HG03066 (cell line): ENCODE data around the gene RGS3.
"Not testable (repeated sequence)": the region's sequence is repeated elsewhere in the genome, so short reads cannot be mapped to it uniquely, and the experiment has no call there.

Experiments used
- ATAC-seq: cut with Tn5 transposase; IDR thresholded peaks from one replicate; pipeline ENCODE4 v1.9.1; 2021; ENCODE audit warnings: low read depth; ENCODE audit not compliant: unreplicated experiment

The RGS3 gene

GRCh38 chr9:113463418-113464285 is at the start of gene RGS3:
Gene RGS3, plus strand, starts transcription at chr9:113463727. Its CDS starts 76 bp downstream, at chr9:113463803.
- no peak for ATAC-seq

- peak; percentile 99 for ATAC-seq
These were observed 47.3 kb upstream of the RGS3 start for GRCh38 chr9:113416149-113416721.

- no peak for ATAC-seq
These were observed 46.2 kb upstream of the RGS3 start for GRCh38 chr9:113417370-113417769.

- no peak for ATAC-seq
These were observed 41.8 kb upstream of the RGS3 start for GRCh38 chr9:113421726-113422125.

- ATAC-seq = no peak
These were observed 38.5 kb upstream of the RGS3 start for GRCh38 chr9:113425072-113425471.

GRCh38 chr9:113426701-113427100 is 36.8 kb upstream of the RGS3 start:
- ATAC-seq = no peak

- no peak for ATAC-seq
These were observed 35.9 kb upstream of the RGS3 start for GRCh38 chr9:113427629-113428028.

GRCh38 chr9:113428062-113428615 is 35.4 kb upstream of the RGS3 start:
- no peak for ATAC-seq

- ATAC-seq = no peak
These were observed 32.3 kb upstream of the RGS3 start for GRCh38 chr9:113431191-113431590.

GRCh38 chr9:113436728-113437515 is 26.6 kb upstream of the RGS3 start:
- no peak for ATAC-seq

- not testable (repeated sequence) for ATAC-seq
These were observed 25.8 kb upstream of the RGS3 start for GRCh38 chr9:113437716-113438115.

- ATAC-seq = no peak
These were observed 18.8 kb upstream of the RGS3 start for GRCh38 chr9:113444736-113445135.

GRCh38 chr9:113446323-113446740 is 17.2 kb upstream of the RGS3 start:
- no peak for ATAC-seq

GRCh38 chr9:113449376-113449775 is 14.2 kb upstream of the RGS3 start:
- no peak for ATAC-seq

GRCh38 chr9:113452113-113452605 is 11.4 kb upstream of the RGS3 start:
- no peak for ATAC-seq

GRCh38 chr9:113454914-113455761 is 8.4 kb upstream of the RGS3 start:
- no peak for ATAC-seq

- no peak for ATAC-seq
These were observed 7.3 kb upstream of the RGS3 start for GRCh38 chr9:113456235-113456634.

- no peak for ATAC-seq
These were observed 2.2 kb upstream of the RGS3 start for GRCh38 chr9:113461285-113461684.

- no peak for ATAC-seq
These were observed 1.6 kb upstream of the RGS3 start for GRCh38 chr9:113461943-113462342.

- ATAC-seq = no peak
These were observed 693 bp upstream of the RGS3 start for GRCh38 chr9:113462781-113463286.
